Activated naive CD4-positive, alpha-beta T cell treated with anti-CD3 and anti-CD28 coated beads, Interleukin-2, amount 10 ng/mL, durations not matched to agents 7 days and 5 days (primary cell): ENCODE results near the gene ANO4.
"Not testable (repeated sequence)": the region's sequence is repeated elsewhere in the genome, so short reads cannot be mapped to it uniquely, and the experiment has no call there.

Source experiments
- CTCF ChIA-PET: fragments of 350-600 bp; sonication (Branson Sonifier 250); formaldehyde crosslinking; loops from one replicate; lab custom pipeline; 2021; ENCODE audit warnings: antibody characterized with exemption; lab: Charles Lee
- DNase-seq: peaks from one replicate; pipeline ENCODE4 v3.0.0-alpha.2; 2020
- H3K27ac Mint-ChIP-seq: one replicate; pipeline ENCODE4 v1.8.0; 2021; ENCODE audit warnings: mild to moderate bottlenecking, moderate library complexity, mixed read lengths
- H3K27me3 Mint-ChIP-seq: one replicate; pipeline ENCODE4 v1.8.0; 2021; ENCODE audit warnings: mild to moderate bottlenecking, mixed read lengths
- H3K36me3 Mint-ChIP-seq: one replicate; pipeline ENCODE4 v1.8.0; 2021; ENCODE audit warnings: mixed read lengths
- H3K4me1 Mint-ChIP-seq: one replicate; pipeline ENCODE4 v1.8.0; 2021; ENCODE audit warnings: mixed read lengths
- H3K4me3 Mint-ChIP-seq: one replicate; pipeline ENCODE4 v1.8.0; 2021; ENCODE audit warnings: mild to moderate bottlenecking, moderate library complexity, mixed read lengths
- H3K9me3 Mint-ChIP-seq: one replicate; pipeline ENCODE4 v1.8.0; 2021; ENCODE audit warnings: mixed read lengths

The ANO4 gene

GRCh38 chr12:101145777-101146431 lies 351.3 kb downstream of the ANO4 start:
- H3K4me1 Mint-ChIP-seq, H3K4me3 Mint-ChIP-seq, CTCF ChIA-PET, H3K27me3 Mint-ChIP-seq, DNase-seq, H3K9me3 Mint-ChIP-seq, H3K27ac Mint-ChIP-seq, H3K36me3 Mint-ChIP-seq: not testable (repeated sequence)

- no peaks in the 10 kb centered on the region for H3K4me1 Mint-ChIP-seq
- CTCF ChIA-PET, result no interaction called here
- no peak for DNase-seq
- no peak overlapping the region for H3K4me3 Mint-ChIP-seq
- no peak overlapping the region for H3K27ac Mint-ChIP-seq
- no peaks in the 10 kb centered on the region for H3K9me3 Mint-ChIP-seq
- no peaks in the 10 kb centered on the region for H3K36me3 Mint-ChIP-seq
- no peaks in the 10 kb centered on the region for H3K27me3 Mint-ChIP-seq
Observed at GRCh38 chr12:101165319-101165718, 370.7 kb downstream of the ANO4 start.

GRCh38 chr12:101166866-101167265 lies 372.3 kb downstream of the ANO4 start:
- no peak overlapping the region for H3K4me3 Mint-ChIP-seq
- no peaks in the 10 kb centered on the region for H3K9me3 Mint-ChIP-seq
- H3K36me3 Mint-ChIP-seq, result no peaks in the 10 kb centered on the region
- H3K27me3 Mint-ChIP-seq, result no peaks in the 10 kb centered on the region
- H3K27ac Mint-ChIP-seq, result no peak overlapping the region
- CTCF ChIA-PET, result no interaction called here
- no peaks in the 10 kb centered on the region for H3K4me1 Mint-ChIP-seq
- no peak for DNase-seq

- no peaks in the 10 kb centered on the region for H3K36me3 Mint-ChIP-seq
- CTCF ChIA-PET, result no interaction called here
Observed at GRCh38 chr12:101168001-101168400, 373.4 kb downstream of the ANO4 start.

GRCh38 chr12:101172316-101172715 lies 377.7 kb downstream of the ANO4 start:
- Mint-ChIP-seq H3K36me3 (no peaks in the 10 kb centered on the region), H3K4me1 (no peaks in the 10 kb centered on the region), H3K9me3 (no peaks in the 10 kb centered on the region), H3K27me3 (no peaks in the 10 kb centered on the region), H3K27ac (no peak overlapping the region), H3K4me3 (no peak overlapping the region)
- CTCF ChIA-PET, result interaction anchor here (1.1 kb wide), 1 partner anchor 9 kb away, joined by 3 read pairs; no protein-coding TSS in a partner anchor
- DNase-seq, result no peak

More at GRCh38 chr12:101168001-101168400, 373.4 kb downstream of the ANO4 start:
- Mint-ChIP-seq H3K4me3 (no peak overlapping the region), H3K27me3 (no peaks in the 10 kb centered on the region), H3K27ac (no peak overlapping the region), H3K4me1 (no peaks in the 10 kb centered on the region), H3K9me3 (no peaks in the 10 kb centered on the region)
- no peak for DNase-seq

- Mint-ChIP-seq H3K27me3 (no peaks in the 10 kb centered on the region), H3K36me3 (no peaks in the 10 kb centered on the region), H3K4me1 (no peaks in the 10 kb centered on the region), H3K4me3 (no peak overlapping the region), H3K27ac (no peak overlapping the region), H3K9me3 (no peaks in the 10 kb centered on the region)
- CTCF ChIA-PET, result interaction anchor here (1.1 kb wide), 1 partner anchor 10 kb away, joined by 3 read pairs; no protein-coding TSS in a partner anchor
- DNase-seq, result no peak
Observed at GRCh38 chr12:101173197-101173749, 378.7 kb downstream of the ANO4 start.

GRCh38 chr12:101174541-101174940 lies 380.0 kb downstream of the ANO4 start:
- Mint-ChIP-seq H3K4me1 (no peaks in the 10 kb centered on the region), H3K27ac (no peak overlapping the region), H3K27me3 (no peaks in the 10 kb centered on the region), H3K36me3 (no peaks in the 10 kb centered on the region), H3K4me3 (no peak overlapping the region), H3K9me3 (no peaks in the 10 kb centered on the region)
- no peak for DNase-seq
- CTCF ChIA-PET, result no interaction called here
